A673 (cell line): ENCODE results near the gene IRS2. TPM values are rescaled to one million over a fixed set of nuclear protein-coding genes. Genes with fewer than 3 reads are reported as not detected.
A peak's percentile ranks its signal among the peaks of the same experiment; 100 is the strongest.

Source experiments
- BruUV-seq: library from RNA; stranded (reverse); fragments of 400-500 nt; replicated peaks from 2 replicates; lab custom pipeline; 2021; lab: Mats Ljungman, UMichigan
- CTCF ChIA-PET: fragments of 300-600 bp; sonication (Branson Sonifier 250); formaldehyde crosslinking; loops from one replicate; lab custom pipeline; 2022; ENCODE audit warnings: antibody characterized with exemption; lab: Charles Lee
- POLR2A ChIA-PET: fragments of 300-600 bp; sonication (Branson Sonifier 250); formaldehyde crosslinking; loops from one replicate; lab custom pipeline; 2022; ENCODE audit warnings: antibody characterized with exemption; ENCODE audit not compliant: low non-redundant PET; lab: Charles Lee
- DNase-seq: peaks from one replicate; pipeline ENCODE4 v3.0.0-alpha.2; 2015; ENCODE audit warnings: low spot score
- H3K27ac ChIP-seq: fragments of 200-600 bp; sonication (generic); 2 replicates; pipeline ENCODE4 v1.5.1; 2016; ENCODE audit warnings: mixed run types, low read depth, mild to moderate bottlenecking, mixed read lengths, antibody characterized with exemption, low read length; ENCODE audit not compliant: poor library complexity, severe bottlenecking
- H3K27me3 ChIP-seq: fragments of 200-600 bp; sonication (generic); replicated peaks from 2 replicates; pipeline ENCODE4 v1.6.1; 2017; ENCODE audit warnings: mixed run types, low read depth, mild to moderate bottlenecking, mixed read lengths, antibody characterized with exemption, low read length; ENCODE audit not compliant: insufficient read depth, poor library complexity
- H3K36me3 ChIP-seq: fragments of 200-600 bp; sonication (generic); 2 replicates; pipeline ENCODE4 v1.6.1; 2016; ENCODE audit warnings: mixed run types, mild to moderate bottlenecking, mixed read lengths, antibody characterized with exemption, low read length; ENCODE audit not compliant: insufficient read depth, poor library complexity, severe bottlenecking
- H3K4me1 ChIP-seq: fragments of 200-600 bp; sonication (generic); 2 replicates; pipeline ENCODE4 v1.6.1; 2017; ENCODE audit warnings: mixed run types, mild to moderate bottlenecking, mixed read lengths, antibody characterized with exemption, low read length; ENCODE audit not compliant: insufficient read depth, poor library complexity, severe bottlenecking
- H3K4me3 ChIP-seq: fragments of 200-600 bp; sonication (generic); 2 replicates; pipeline ENCODE4 v1.5.1; 2016; ENCODE audit warnings: low read depth, mixed run types, mild to moderate bottlenecking, mixed read lengths, low read length; ENCODE audit not compliant: poor library complexity, severe bottlenecking
- H3K9me3 ChIP-seq: fragments of 200-600 bp; sonication (generic); 2 replicates; pipeline ENCODE4 v1.6.1; 2016; ENCODE audit warnings: mixed run types, low read depth, mild to moderate bottlenecking, mixed read lengths, antibody characterized with exemption, low read length; ENCODE audit not compliant: poor library complexity, severe bottlenecking
- CTCF ChIP-seq: fragments of 300-800, 200-600 bp; sonication (generic); conservative IDR thresholded peaks from 2 replicates; pipeline ENCODE4 v1.5.1; 2017; ENCODE audit warnings: low read depth, mild to moderate bottlenecking, antibody characterized with exemption, low read length, moderate library complexity, mixed read lengths
- EZH2 ChIP-seq: fragments of 200-600 bp; sonication (generic); IDR thresholded peaks from 2 replicates; pipeline ENCODE4 v1.6.1; 2017; ENCODE audit warnings: borderline replicate concordance, low read depth, mild to moderate bottlenecking, mixed read lengths, antibody characterized with exemption, low read length; ENCODE audit not compliant: poor library complexity, severe bottlenecking
- intact Hi-C: fragments of 100-400 bp; cut with micrococcal nuclease; formaldehyde crosslinking; loops from one replicate; pipeline ENCODE4 v1.10.0; 2022; ENCODE audit not compliant: unreplicated experiment
- total RNA-seq: library from RNA; stranded (reverse); gene quantifications from 2 replicates; pipeline ENCODE4 v1.2.3, GENCODE V29; 2021

IRS2 gene
- total RNA-seq, 1 experiment from 2014 or later: 135 TPM

GRCh38 chr13:109745060-109745459, 41.3 kb downstream of the IRS2 start:
- intact Hi-C loops: no loop called here

GRCh38 chr13:109744512-109745051, 41.8 kb downstream of the IRS2 start:
- DNase-seq: peak; percentile 76
- Histone ChIP-seq H3K4me3 (peak overlapping the region; percentile 0), H3K27ac (peak overlapping the region; percentile 70), H3K36me3 (no peaks in the 10 kb centered on the region), H3K27me3 (no peaks in the 10 kb centered on the region), H3K9me3 (no peaks in the 10 kb centered on the region), H3K4me1 (peaks cover 46% of the 10 kb centered on the region)
- POLR2A ChIA-PET: no interaction called here
- TF ChIP-seq CTCF (no peak), EZH2 (no peak)
- intact Hi-C loops: loop anchor here (5.0 kb wide), 1 partner anchor 132 kb away; no protein-coding TSS in a partner anchor
- CTCF ChIA-PET: interaction anchor here (0.6 kb wide), 1 partner anchor 318 kb away, joined by 3 read pairs; no protein-coding TSS in a partner anchor
- no TSS peak for BruUV-seq

More at GRCh38 chr13:109745060-109745459, 41.3 kb downstream of the IRS2 start:
- ChIA-PET POLR2A (no interaction called here), CTCF (no interaction called here)
- Histone ChIP-seq H3K9me3 (no peaks in the 10 kb centered on the region), H3K4me3 (no peak overlapping the region), H3K27ac (peak overlapping the region; percentile 70), H3K4me1 (peaks cover 51% of the 10 kb centered on the region), H3K27me3 (no peaks in the 10 kb centered on the region), H3K36me3 (no peaks in the 10 kb centered on the region)
- TF ChIP-seq CTCF: no peak
- TF ChIP-seq EZH2: no peak
- DNase-seq: no peak
- no TSS peak for BruUV-seq

- Histone ChIP-seq H3K27ac (peak overlapping the region; percentile 70), H3K9me3 (no peaks in the 10 kb centered on the region), H3K4me3 (peak overlapping the region; percentile 0), H3K4me1 (peaks cover 39% of the 10 kb centered on the region), H3K36me3 (no peaks in the 10 kb centered on the region), H3K27me3 (no peaks in the 10 kb centered on the region)
- TSS peak; percentile 80 for BruUV-seq
- peak; percentile 92 for DNase-seq
- intact Hi-C loops: loop anchor here (1.0 to 5.0 kb wide), 3 partner anchors 43 to 318 kb away; no protein-coding TSS in a partner anchor
- CTCF ChIA-PET: interaction anchor here (0.6 to 0.8 kb wide), 2 partner anchors 76 to 317 kb away, joined by 3 to 5 read pairs; no protein-coding TSS in a partner anchor
- POLR2A ChIA-PET: interaction anchor here (0.6 kb wide), 1 partner anchor 29 kb away, joined by 3 read pairs; no protein-coding TSS in a partner anchor
- TF ChIP-seq CTCF (peak; percentile 31; the same call in 1 of the 2 replicates), EZH2 (no peak)
Observed at GRCh38 chr13:109743706-109744453, 42.5 kb downstream of the IRS2 start.
